GM10248 (cell line): ENCODE measurements around the gene NTRK3.

Source experiments
- CTCF ChIA-PET: fragments of 300-600 bp; sonication (Branson Sonifier 250); formaldehyde crosslinking; extraction: SDS; loops from one replicate; lab custom pipeline; 2021; ENCODE audit warnings: antibody characterized with exemption; lab: Yijun Ruan, JAX
- POLR2A ChIA-PET: fragments of 350-650 bp; sonication (Branson Sonifier 250); formaldehyde crosslinking; extraction: SDS; loops from one replicate; lab custom pipeline; 2020; ENCODE audit warnings: antibody characterized with exemption; lab: Yijun Ruan, JAX
- DNase-seq: peaks from one replicate; pipeline ENCODE4 v3.0.0; 2012; ENCODE audit errors: extremely low spot score
- TF ChIP-seq, protein P1 (sequence below): IDR thresholded peaks from 2 replicates; pipeline ENCODE4 v1.5.1; 2012; ENCODE audit warnings: mild to moderate bottlenecking, low read depth; ENCODE audit errors: extremely low read depth, missing control alignments, control extremely low read depth

NTRK3 gene

DNA sequence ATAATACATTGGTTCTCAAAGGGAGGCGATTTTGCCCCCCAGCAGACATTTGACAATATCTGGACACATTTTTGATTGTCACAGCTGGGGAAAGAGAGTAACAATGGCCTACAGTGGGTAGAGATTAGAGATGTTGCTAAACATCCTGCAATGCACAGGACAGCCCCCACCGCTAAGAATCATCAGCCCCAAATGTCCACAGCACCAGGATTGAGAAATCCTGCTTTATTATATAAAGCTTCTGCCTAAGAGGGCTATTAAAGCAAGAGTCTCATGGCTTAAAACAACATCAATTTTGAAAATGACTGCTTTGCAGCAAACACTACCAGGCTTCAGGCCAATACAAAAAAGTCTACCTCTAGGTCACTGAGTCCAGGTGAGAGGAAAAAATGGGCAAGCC, 68.2 kb downstream of the NTRK3 start:
- TF ChIP-seq, protein P1, sequence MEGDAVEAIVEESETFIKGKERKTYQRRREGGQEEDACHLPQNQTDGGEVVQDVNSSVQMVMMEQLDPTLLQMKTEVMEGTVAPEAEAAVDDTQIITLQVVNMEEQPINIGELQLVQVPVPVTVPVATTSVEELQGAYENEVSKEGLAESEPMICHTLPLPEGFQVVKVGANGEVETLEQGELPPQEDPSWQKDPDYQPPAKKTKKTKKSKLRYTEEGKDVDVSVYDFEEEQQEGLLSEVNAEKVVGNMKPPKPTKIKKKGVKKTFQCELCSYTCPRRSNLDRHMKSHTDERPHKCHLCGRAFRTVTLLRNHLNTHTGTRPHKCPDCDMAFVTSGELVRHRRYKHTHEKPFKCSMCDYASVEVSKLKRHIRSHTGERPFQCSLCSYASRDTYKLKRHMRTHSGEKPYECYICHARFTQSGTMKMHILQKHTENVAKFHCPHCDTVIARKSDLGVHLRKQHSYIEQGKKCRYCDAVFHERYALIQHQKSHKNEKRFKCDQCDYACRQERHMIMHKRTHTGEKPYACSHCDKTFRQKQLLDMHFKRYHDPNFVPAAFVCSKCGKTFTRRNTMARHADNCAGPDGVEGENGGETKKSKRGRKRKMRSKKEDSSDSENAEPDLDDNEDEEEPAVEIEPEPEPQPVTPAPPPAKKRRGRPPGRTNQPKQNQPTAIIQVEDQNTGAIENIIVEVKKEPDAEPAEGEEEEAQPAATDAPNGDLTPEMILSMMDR, result no peak
- ChIA-PET CTCF (no interaction called here), POLR2A (no interaction called here)
- no peak for DNase-seq

DNA sequence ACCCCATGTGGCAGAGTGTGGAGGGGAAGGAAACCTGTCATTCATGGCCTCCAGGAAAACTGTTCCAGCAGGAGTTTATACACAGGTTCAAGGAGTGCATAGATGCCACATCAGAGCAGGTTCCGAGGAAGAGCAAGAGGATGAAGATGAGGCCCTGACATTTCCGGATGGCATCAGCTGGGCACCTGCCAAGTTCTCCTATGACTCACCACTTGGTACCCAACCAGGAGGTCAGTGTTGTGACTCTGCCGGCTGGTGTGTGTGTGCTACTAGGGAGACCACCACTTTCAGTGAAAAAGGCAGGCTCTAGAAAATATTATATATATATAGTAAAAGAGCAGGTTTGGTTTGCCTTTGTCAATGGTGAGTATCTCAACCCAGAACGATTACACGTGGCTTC, 69.3 kb downstream of the NTRK3 start:
- POLR2A ChIA-PET, result no interaction called here

DNA sequence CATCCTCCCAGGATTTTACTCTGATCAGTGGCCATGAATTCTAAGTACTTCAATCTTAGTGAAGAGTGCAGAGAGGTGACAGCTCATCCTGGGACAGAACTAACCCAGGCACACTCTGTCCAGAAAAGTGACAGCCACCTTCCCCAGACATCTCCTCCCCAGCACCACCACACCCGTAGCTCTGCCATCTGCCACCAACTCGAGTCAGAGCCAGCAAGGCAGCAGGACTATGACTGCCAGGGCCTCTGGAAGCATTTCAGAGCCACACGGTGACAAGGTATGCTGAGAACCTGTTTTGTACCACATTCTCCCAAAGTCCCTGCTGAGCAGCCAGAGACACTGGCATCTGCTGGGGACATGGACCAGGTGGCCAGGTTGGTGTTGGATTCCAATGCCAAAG, 71.0 kb downstream of the NTRK3 start:
- ChIA-PET POLR2A (no interaction called here), CTCF (interaction anchor here (1.2 kb wide), 1 partner anchor 9 kb away, joined by 3 read pairs; no protein-coding TSS in a partner anchor)
- TF ChIP-seq, protein P1, result no peak
- no peak for DNase-seq

More for the DNA sequence above, 69.3 kb downstream of the NTRK3 start:
- no peak for DNase-seq
- TF ChIP-seq, protein P1, result no peak
- CTCF ChIA-PET, result no interaction called here

DNA sequence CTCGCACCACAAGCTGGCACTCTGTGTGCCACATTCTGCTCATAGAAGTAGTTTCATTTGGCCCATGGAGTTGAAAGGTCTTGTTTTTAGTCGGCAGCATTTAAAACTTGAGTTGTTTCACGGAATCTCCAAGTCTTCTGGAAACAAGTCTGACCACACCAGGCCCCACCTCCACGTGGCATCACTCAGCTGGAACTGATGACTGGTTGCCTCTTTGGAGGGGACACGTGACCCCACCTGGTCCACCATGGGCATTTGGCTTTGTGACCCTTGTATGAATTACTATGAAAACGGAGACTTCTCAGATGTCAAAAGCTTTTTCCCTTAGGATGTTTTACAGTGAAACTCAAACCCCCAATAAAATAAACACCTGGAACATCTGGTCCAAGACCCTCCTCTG, 74.9 kb downstream of the NTRK3 start:
- CTCF ChIA-PET, result interaction anchor here (1.2 kb wide), 1 partner anchor 14 kb away, joined by 3 read pairs; no protein-coding TSS in a partner anchor
- TF ChIP-seq, protein P1, result no peak
- POLR2A ChIA-PET, result no interaction called here
- no peak for DNase-seq

DNA sequence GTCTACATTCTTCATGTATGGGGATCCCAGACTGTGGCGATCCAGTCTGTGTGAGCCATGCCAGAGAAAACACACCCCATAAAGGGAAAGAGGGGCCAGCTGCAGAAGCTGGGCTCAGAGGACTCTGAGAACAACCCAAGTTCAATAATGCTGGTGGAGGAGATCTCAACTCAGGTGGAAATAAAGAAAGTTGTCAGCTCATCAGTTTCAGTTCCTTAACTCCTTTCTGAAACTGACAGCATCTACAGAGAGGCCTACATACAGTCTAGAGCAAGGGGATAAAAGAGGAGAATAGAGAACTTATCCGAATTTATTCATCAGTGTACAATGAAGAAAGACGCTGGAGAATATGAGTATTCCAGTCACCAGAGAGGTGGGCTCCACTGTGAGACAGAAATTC, 77.0 kb downstream of the NTRK3 start:
- TF ChIP-seq, protein P1, result no peak
- POLR2A ChIA-PET, result no interaction called here
- CTCF ChIA-PET, result interaction anchor here (1.4 to 1.9 kb wide), 3 partner anchors 11 to 22 kb away, joined by 3 to 5 read pairs (median 4); no protein-coding TSS in a partner anchor
- peak; percentile 48 for DNase-seq

DNA sequence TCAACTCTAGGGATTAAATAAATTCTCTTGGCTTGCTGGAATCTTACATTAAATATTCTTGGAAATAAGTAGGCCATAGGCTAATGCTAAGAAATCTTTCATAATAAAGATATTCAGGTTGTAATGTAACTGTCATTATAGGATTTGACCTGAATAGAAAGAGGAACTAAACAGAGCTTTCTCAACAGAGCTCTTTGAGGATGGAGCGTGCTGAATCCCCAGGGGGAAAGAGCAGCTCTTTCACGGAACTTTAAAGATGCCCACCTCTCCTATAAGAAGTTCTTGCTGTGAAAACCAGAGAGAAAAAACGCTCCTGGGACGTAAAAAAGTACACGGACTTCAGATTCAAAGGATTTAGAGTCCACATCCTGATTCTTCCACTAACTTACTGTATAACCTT, 77.9 kb downstream of the NTRK3 start:
- CTCF ChIA-PET, result interaction anchor here (1.9 kb wide), 1 partner anchor 12 kb away, joined by 5 read pairs; no protein-coding TSS in a partner anchor
- POLR2A ChIA-PET, result no interaction called here
- no peak for DNase-seq
- TF ChIP-seq, protein P1, result no peak
